Thoracic aorta (tissue), 2 donors: ENCODE results near the gene TRPM7. TPM values are rescaled to one million over a fixed set of nuclear protein-coding genes. Genes with fewer than 3 reads are reported as not detected.
"Not testable (repeated sequence)": the region's sequence is repeated elsewhere in the genome, so short reads cannot be mapped to it uniquely, and the experiment has no call there.

Source experiments
- ATAC-seq: fragments of 150-250 bp; one replicate; pipeline ENCODE4 v1.8.0; 2017; ENCODE audit warnings: low read depth; ENCODE audit not compliant: insufficient number of reproducible peaks, low FRiP score
- DNase-seq: peaks from one replicate; pipeline ENCODE4 v3.0.0-alpha.2; 2020; ENCODE audit warnings: low spot score
- H3K27ac ChIP-seq, 2 donors: fragments of 200-600 bp; sonication (generic); 1 replicate in 1 of 2; 2 replicates in 1 of 2; pipeline ENCODE4 v1.5.1; 2016; ENCODE audit warnings: mild to moderate bottlenecking in 2 of 2, moderate library complexity in 2 of 2
- H3K27me3 ChIP-seq: fragments of 200-600 bp; sonication (generic); replicated peaks from 2 replicates; pipeline ENCODE4 v1.6.0; 2016; ENCODE audit warnings: mild to moderate bottlenecking; ENCODE audit not compliant: insufficient read depth
- H3K36me3 ChIP-seq: fragments of 200-600 bp; sonication (generic); one replicate; pipeline ENCODE4 v1.5.1; 2016
- H3K4me1 ChIP-seq, 2 donors: fragments of 200-600 bp; sonication (generic); 1 replicate in 1 of 2; 2 replicates in 1 of 2; pipeline versions ENCODE4 v1.5.1 to v1.6.0; 2016; ENCODE audit warnings: low read depth in 2 of 2, mild to moderate bottlenecking in 1 of 2; ENCODE audit not compliant: control insufficient read depth in 1 of 2
- H3K4me3 ChIP-seq: fragments of 200-600 bp; sonication (generic); 2 replicates; pipeline ENCODE4 v1.5.1; 2016; ENCODE audit warnings: mild to moderate bottlenecking
- H3K9me3 ChIP-seq: fragments of 200-600 bp; sonication (generic); 2 replicates; pipeline ENCODE4 v1.5.1; 2016
- CTCF ChIP-seq: fragments of 200-600 bp; sonication (generic); IDR thresholded peaks from one replicate; pipeline ENCODE4 v1.5.1; 2019; ENCODE audit warnings: antibody characterized with exemption
- total RNA-seq, 2 donors: library from RNA; depleted of rRNA; stranded (reverse); fragments of >200 nt; gene quantifications; one replicate each; pipeline versions ENCODE4 v1.1.0 to v1.2.3, GENCODE V29; 2016

TRPM7 gene
- total RNA-seq, 2 donors from 2014 or later, result 45.9 to 61.7 TPM

GRCh38 chr15:50590288-50590687 is 96.3 kb downstream of the TRPM7 start:
- H3K27me3 ChIP-seq, result no peaks in the 10 kb centered on the region
- no peak overlapping the region for H3K4me3 ChIP-seq
- no peak for TF ChIP-seq CTCF
- H3K4me1 ChIP-seq, result no peaks in the 10 kb centered on the region
- peaks cover 45% of the 10 kb centered on the region for H3K36me3 ChIP-seq
- DNase-seq (no peak), ATAC-seq (no peak)
- H3K9me3 ChIP-seq, result no peaks in the 10 kb centered on the region
- no peak overlapping the region for H3K27ac ChIP-seq

GRCh38 chr15:50577492-50577891 is 109.1 kb downstream of the TRPM7 start:
- H3K27ac ChIP-seq, result no peak overlapping the region
- ATAC-seq (no peak), DNase-seq (no peak)
- H3K4me3 ChIP-seq, result no peak overlapping the region
- TF ChIP-seq CTCF, result no peak
- no peaks in the 10 kb centered on the region for H3K4me1 ChIP-seq
- H3K27me3 ChIP-seq, result no peaks in the 10 kb centered on the region
- peaks cover 31% of the 10 kb centered on the region for H3K36me3 ChIP-seq
- H3K9me3 ChIP-seq, result no peaks in the 10 kb centered on the region

- no peak for ATAC-seq
- H3K27ac ChIP-seq, result no peak overlapping the region
- no peaks in the 10 kb centered on the region for H3K27me3 ChIP-seq
- H3K9me3 ChIP-seq, result no peaks in the 10 kb centered on the region
- peaks cover 36% of the 10 kb centered on the region for H3K36me3 ChIP-seq
- H3K4me3 ChIP-seq, result no peak overlapping the region
- no peak for TF ChIP-seq CTCF
- no peaks in the 10 kb centered on the region for H3K4me1 ChIP-seq
- DNase-seq, result no peak
These were observed 110.4 kb downstream of the TRPM7 start for GRCh38 chr15:50576166-50576565.

GRCh38 chr15:50573842-50574241 is 112.8 kb downstream of the TRPM7 start:
- not testable (repeated sequence) for H3K4me3 ChIP-seq, ATAC-seq, H3K27me3 ChIP-seq, H3K4me1 ChIP-seq, H3K27ac ChIP-seq, DNase-seq, H3K9me3 ChIP-seq
- H3K36me3 ChIP-seq, result peaks cover 34% of the 10 kb centered on the region

GRCh38 chr15:50563756-50564155 is 122.8 kb downstream of the TRPM7 start:
- no peaks in the 10 kb centered on the region for H3K4me1 ChIP-seq
- DNase-seq, result no peak
- H3K36me3 ChIP-seq, result peaks cover 24% of the 10 kb centered on the region
- H3K27me3 ChIP-seq, result no peaks in the 10 kb centered on the region
- no peak for TF ChIP-seq CTCF
- no peak overlapping the region for H3K4me3 ChIP-seq
- ATAC-seq, result no peak
- no peaks in the 10 kb centered on the region for H3K9me3 ChIP-seq
- no peak overlapping the region for H3K27ac ChIP-seq
